GM18909 (cell line): ENCODE measurements around the gene MEIS1.

ENCODE experiments used
- ATAC-seq: cut with Tn5 transposase; IDR thresholded peaks from one replicate; pipeline ENCODE4 v1.9.1; 2021; ENCODE audit warnings: mild to moderate bottlenecking; ENCODE audit not compliant: unreplicated experiment, poor library complexity

Gene MEIS1

DNA sequence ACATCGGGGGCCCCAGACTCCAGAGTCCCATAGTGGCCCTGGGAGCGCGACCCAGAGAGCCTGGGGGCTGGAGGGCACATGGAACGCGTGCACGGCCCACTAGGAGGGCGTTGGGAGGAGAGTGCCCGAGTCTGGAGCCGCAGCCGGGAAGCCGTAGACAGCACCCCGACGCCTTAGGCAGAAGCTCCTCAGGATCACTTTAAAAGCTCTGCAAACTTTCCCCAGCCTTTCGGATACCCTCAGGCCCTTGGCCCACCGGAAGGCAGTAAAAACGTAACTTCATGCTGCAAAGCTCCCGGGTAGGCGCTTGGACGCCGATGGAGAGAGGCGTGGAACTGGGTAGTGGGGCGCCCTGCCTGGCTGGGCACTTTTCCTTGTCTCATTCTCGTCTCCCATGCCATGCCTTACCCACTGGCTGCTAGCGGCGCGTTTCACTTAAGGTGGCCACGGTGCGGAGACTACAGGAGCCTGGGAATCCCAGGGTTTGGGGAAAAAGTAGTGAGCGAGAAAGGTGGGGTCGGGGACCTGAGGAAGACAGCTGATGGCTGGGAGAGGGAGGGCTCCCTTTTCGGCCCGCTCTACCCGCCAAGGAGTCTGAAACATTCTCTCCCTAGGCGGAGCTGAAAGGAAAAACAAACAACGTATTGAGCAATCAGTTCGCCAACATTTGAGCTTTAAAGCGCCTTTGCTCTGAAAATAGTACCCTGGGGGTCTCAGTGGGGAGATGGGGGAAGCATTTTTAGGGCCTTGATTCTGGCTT is 141.8 kb downstream of the MEIS1 start:
- ATAC-seq = no peak

DNA sequence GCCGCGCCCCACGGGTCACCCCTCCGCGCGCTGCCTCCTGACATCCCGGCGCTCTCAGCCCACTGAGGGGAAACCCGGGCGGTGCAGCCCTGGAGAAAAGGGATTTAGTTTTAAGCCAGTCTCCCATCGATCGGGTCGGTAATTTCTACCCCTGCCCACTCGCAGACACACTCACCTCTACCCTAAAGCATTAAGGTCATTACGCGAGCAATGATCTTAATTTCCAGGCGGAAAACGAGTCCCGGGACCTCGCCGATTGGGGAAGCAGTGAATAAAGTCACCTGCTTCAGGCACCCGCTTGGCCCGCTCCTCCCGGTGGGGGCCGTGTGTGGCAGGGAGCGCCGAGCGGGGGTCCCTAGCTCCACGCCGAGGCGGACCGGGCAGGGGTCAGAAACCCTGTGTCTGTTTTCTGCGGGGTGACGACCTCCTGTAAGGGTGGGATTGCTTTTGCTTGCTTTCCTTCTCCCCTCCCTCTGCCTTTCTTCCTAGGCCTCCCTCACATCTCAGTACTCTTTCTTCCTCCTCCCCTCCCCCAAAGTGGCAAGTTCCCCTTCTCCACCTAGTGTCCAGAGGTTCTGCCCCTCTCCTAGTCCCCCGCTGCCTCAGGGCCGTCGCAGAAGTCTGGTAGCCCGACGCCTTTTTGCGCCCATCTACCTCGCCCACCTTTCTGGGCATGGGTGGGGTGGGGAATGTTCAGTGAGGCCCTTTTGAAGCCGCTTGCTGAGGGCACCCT is 142.6 kb downstream of the MEIS1 start:
- ATAC-seq = no peak

DNA sequence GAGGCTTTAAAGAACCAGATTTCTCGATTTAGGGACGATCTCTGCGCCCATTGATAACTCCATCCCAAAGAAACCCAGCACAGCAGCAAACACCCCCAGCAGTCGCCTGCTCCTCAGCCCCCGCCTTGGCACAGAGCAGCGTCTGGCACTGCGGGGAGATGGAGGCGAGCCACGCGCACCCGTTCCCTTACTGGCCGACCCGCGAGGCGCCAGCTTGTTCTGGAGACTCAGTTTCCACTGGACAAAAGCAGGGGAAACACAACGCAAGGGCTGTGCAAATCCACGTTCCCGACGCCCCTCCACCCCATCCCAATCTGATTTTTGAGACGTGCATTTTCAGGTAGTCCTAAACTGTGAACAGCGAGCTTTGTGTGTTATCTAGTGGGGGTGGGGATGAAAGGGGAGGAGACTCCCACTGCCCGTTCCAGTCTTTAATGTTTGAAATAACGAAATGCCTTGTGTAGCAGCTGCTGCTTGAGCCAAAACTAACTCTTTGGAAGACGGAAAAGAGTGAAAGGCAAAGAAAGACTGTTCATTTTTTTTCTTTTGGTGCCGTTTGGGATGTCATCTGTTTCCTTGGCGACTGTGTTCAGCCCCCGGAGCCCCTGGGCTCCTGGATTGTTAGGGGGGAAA is 143.2 kb downstream of the MEIS1 start:
- no peak for ATAC-seq

DNA sequence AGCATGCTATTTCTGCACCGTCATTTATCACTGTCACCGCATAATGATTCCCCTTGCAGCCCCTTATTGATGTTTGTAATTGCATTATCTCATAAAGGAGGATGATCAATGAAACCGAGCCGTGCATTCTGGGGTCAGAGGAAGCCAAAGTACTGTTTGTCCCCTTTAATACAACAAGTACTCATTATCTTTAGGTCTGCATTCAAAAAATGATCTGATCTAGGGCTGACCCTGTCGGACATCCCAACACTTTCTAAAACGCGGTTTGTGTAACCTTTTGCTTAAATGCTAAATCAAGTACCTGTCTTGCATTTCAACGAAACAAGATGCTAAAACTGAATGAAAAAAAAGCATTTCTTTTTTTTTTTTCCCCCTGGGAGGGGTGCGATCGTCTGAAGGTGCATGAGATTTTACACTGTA is 143.8 kb downstream of the MEIS1 start:
- ATAC-seq = no peak

DNA sequence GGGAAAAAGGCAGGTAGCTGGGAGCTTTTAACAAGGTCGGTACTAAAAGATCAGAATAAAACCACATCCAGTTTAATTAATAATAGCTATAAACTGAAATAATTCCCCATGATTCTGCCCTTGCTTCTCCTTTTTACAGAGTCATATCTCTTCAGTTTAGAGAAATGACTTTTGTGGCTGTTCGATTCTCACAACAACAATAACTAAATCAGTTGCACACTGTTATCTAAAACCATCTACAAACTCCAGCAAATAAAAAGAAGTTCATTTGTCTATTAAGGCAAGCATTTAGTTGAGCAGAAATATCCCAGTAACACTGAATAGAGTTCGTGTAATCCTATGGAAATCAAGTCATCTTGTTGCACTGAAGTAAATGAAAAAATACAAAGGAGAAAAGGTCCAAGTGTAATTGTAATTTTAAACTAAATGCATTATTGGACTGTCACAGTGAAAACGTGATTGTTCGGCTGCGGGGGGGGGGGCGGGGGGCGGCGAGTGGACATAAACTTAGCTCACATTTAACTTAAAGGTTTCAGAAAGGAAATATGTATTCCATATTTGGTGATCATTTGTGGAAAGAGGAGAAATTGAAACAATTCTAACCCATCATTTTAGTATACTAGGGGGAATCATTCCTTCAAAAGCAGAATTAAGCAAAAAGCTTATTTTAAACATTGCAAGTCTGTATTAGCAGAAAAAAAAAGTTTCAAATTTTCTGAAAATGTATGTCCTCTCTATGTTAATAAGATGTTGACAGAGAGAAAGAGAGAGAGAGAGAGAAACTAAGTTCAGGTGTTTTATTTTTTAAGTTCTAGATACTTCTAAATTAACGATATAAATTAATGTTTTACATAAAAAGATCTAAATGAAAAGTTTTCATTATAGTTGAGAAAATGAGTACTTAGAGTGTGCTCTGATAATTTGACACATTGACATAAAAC is 144.5 kb downstream of the MEIS1 start:
- no peak for ATAC-seq

DNA sequence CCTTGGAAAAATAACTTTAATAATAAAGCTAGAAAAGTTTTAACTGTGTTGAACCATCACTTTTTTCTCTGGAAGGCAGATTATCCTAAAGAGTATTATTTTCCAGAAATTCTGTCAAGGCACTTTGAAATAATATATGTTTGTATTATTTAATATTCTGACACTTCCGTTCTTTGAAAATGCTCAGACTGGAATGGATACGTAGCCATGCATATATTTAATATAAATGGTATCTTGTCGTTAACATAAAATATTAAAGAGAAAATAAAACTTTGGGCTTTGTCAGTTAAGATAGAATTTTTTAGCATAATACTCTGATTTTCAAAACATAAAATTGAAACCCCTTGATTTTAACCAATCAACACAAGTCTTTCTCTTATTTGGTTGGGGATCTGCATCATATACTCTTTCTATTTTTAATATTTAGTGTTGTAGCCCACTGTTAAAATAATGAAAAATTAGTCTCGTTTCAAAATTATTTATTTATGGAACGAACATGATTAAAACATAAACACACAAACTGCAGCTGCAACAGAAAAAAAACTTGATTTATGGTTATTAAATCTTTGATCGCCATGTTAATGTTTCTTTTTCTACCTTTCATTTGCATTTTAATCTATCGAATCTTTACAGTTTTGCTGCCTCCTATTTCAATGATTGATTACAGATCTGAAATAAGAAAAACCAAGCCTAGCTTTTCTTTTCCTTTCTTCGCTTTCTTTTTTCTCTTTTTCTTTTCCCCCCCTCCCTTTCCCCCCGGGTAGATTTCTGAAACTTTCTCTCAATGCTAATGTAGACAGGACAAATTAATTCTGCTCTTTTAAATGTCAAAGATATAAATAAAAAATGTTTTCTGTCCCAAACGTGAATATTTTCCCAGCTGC is 145.5 kb downstream of the MEIS1 start:
- ATAC-seq = no peak

DNA sequence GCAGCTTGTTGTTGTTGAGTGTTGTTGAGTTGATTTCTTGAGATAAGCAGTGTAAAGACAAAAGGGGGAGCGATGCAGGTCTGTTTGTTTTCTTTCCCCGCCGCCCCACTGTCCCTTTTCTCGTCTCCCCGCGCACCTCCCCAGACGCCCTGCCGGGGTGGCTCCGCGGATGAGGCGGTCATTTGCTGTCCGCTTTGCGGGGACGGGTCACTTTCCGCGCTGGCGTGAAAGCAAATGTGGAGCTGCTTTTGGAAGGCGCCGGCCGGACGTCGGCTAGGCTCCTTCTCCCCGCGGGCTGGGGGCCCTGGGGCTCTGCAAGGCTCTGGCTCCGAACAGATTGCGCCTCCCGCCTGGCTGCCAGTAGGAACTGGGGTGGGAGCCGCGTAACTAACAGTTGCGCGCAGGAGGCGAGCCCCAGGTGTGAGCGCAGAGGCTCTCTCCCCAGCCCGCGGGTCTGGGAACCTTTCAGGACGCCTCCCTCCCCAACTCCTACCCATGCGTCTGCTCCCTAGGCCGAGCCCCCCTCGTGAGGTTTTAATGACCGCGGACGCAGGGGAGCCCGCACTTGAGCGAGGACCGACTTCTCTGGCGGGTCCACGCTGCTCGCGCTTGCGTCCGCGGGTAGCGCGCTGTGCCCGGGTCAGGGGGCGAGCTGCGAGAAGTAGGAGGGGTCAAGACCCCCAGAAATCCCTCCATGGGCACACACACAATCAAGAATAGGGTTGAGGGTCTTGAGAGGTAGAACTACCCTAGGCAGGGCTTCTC is 146.6 kb downstream of the MEIS1 start:
- ATAC-seq = no peak

DNA sequence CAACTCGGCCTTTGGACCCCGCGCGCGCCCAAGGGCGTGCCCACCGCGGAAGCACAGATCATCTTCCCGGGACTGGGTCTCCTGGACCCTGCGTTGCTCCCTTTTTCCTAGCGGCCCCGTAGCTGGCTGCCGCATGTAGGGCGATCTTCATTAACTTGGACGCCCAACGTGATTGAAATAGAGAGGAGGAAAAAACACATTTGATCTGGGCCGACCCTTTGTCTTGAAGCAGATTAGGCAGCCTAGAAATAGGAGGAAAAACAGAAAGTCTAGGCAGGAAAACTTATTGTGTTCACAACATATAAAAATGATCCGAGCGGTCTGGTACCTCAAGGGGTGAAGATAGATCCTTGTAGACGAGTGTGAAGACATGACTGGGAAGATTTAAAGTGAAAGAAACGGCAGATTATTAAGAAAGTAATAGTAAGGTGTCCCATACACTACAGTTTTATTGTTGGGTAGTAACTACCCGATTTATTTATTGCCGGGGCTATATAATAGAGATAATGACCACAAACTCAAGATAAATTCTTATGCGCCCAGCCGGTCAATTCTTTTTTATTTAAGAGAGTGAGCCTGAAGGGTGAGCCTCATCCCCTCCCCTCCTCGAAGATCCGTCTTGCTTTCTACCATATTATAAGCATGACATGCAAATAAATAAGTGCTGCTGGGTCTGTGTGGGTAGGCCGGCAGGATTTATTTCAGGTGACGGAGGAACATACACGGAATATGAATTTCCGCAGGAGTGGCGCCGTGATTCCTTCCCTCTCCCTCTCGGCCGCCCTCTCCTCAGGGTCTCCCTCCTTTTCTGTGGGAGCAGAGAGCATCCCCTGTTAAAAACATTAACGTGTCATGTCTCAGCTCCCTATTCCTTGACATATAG is 147.4 kb downstream of the MEIS1 start:
- no peak for ATAC-seq

DNA sequence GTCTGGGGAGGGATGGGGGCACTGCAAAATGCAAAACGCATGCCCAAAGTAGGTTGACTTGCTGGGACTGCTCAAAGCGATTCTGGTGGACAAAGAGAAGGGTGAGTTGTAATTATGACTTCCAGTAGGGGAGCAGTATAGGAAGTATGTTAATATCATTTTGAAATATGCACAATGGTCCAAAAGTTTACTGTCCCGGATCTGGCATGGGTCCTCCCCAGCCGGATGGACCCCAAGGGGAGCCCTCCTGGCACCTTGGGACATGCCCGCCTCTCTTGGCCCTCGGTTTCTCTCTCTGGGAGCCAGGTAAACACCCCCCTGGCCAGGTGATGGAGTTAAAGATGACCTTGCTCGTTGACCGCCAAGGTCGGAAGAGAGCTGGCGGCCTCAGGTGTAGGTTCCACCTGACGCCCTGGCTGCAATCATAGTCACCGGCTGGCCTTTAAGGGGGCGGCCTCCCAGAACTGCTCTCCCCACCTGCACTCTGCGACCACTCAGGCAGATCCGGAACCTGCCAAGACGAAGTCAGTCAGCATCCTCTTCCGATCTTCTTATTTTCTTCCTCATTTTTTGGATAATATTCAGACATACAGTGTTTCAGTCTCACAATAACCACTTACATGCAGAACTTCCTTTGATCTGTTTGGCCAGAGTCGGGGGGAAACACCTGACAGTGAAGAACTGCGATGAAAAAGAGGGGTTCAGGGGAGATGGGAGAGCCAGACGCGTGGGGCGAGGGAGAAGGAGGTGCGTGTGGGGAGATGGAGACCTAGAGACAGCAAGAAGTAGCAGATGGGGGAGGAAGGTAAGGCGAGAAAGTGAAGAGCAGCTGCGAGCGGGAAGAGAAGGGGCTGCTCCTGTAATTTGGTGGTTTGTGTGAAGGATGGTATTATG is 148.3 kb downstream of the MEIS1 start:
- no peak for ATAC-seq

DNA sequence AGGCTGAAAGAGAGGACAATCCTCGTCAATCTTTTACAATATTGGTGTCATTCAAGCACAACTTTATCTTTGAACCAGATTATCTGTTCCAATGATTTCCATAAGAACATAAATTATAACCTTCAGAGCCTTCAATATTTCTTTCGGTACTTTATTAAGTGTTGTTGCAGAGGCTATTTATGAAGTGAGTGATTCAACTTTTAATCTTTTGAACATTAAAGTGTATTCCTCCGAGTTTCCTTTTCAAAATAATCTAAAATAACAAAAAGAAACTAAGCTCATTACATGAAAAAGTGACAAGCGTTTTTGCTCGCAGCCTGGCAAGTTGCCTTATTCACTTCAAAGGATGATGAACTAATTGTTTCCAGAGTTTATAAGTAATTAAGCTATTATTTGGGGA is 149.0 kb downstream of the MEIS1 start:
- ATAC-seq = no peak

DNA sequence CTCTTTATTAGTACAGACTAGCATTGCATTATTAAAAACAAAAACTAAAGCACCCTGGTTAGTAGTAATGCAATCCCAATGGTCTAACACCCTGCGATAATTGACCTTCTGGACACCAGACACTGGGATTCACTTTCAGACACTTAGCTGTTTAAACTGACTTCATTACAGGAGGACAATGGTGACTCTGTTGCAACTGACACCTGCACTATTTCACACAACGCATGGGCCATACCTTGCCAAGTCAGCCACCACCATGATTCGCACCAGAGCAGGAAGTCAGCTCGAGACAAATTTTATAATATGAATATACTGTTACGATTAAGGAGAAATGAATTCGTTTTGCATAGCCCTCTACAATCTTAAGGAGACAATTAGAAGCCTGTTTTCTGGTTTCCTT is 150.7 kb downstream of the MEIS1 start:
- ATAC-seq = no peak

DNA sequence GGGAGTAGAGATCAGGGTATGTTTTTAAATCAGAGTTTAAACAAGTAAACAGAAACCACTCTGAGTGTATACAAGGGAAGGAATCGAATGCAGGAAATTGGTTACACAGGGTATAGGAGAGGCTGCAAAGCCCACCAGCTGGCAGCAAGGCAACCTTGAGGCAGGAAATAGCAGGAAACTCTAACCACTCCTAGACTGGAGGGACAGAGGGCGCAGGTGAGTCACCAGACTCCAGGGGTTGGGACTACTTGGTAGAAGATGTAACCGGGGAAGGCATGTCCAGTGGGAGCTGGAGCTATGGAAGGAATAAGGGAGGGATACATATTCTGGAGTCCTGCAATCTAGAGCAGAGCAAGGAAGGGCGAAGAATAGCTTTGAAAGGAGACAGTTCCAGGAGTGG is 152.3 kb downstream of the MEIS1 start:
- ATAC-seq = no peak

DNA sequence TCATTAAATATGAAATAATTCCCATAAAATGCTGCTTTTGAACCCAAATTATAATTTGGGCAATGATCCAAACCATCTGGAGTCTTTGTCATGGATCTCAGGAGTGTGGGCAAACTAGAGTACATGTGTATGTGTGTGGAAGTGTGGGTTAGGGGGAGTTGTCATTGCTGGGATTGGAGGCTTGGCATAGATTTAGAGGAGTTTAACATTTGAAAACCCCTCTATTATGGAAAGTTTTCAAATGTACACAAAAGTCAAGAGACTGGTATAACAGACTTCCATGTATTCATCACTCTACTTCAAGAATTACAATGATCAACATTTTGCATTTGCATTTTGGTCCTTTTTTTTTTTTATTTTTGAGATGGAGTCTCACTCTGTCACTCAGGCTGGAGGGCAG is 159.1 kb downstream of the MEIS1 start:
- ATAC-seq = no peak

DNA sequence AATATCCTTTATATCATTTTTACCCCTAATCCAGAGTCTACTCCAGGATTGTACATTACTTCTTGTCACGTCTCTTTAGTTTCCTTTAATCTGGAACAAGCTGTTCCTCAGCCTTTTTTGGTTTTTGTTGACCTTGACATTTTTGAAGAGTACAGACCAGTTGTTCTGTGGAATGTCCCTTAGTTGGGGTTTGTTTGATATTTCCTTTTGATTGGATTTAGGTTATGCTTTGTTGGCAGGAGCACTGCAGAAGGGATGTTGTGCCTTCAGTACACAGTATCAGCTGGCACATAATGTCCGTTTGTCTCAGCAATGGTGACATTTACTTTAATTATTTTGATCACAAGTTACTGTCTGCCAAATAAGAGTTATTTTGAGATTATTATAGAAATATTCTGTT is 160.6 kb downstream of the MEIS1 start:
- ATAC-seq = no peak

DNA sequence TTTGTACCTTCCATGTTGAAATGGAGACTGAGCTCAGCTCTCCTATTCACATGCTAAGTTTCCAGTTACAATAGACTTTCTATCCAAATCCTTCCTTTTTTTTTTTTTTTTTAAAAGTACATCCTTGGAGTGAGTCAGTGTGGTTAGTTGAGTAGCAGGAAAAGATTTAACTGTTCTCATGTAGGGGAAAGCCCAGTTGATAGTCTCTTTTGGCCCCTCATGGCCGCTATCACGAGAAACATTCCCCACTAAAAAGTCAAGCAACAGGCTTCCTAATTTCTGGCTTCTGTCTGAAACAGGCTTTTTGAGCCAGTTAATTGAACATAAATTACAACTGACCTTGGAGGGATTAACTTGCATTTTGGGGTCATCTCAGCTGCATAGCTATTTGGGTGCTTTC is 161.3 kb downstream of the MEIS1 start:
- no peak for ATAC-seq

DNA sequence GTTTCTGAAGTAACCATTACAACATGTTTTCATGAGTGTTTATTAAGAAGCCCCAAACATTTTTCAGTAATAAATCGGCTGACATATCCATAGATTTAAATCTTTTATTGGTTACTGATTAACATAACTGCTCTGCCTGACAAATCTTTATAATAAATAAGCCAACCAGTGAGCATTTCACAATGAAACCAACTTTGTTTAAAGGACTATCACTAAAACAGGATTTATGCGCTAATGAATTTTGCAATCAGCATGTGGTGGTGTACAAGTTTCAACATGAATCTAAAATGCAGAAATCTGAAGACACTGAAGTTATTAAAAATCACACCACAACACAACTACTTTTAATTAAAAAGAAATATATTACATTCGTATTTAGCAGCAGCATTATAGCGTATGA is 166.7 kb downstream of the MEIS1 start:
- ATAC-seq = no peak

DNA sequence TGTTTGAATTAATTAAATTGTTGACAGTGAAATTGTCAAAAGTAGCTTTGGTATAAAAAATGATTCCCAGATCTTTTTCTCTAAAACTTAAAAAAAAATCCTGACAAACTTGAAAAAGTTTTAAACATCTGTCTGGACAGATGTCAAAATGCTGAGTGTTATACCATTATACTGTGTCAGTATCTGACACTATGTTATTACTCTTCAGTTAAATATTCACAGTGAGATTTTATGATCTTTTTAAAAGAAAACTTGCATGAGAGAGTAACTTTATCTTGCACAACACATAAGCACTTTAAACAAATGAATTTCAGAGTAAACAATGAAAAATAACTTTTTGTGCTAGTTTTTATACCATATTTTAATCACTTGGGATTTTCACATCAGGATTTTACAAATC is 167.4 kb downstream of the MEIS1 start:
- no peak for ATAC-seq
